Renal cortex interstitium (tissue), 11 donors: ENCODE measurements around the gene RAB35. TPM values are rescaled to one million over a fixed set of nuclear protein-coding genes. Genes with fewer than 3 reads are reported as not detected.

ENCODE experiments used
- DNase-seq, 11 donors: peaks; one replicate each; pipeline ENCODE4 v3.0.0-alpha.2; 2013; ENCODE audit warnings: low read depth in 9 of 11, low spot score in 4 of 11; ENCODE audit errors: extremely low read depth in 1 of 11
- polyA plus RNA-seq, 3 donors: library from polyadenylated mRNA; unstranded; fragments of 120-200 nt; gene quantifications; one replicate each; pipeline ENCODE4 v1.2.1, GENCODE V29; 2013; ENCODE audit not compliant: insufficient read length in 3 of 3

The RAB35 gene
- polyA plus RNA-seq, 3 donors, result 34.9 to 43.1 (median 36.9) TPM

- no peak for DNase-seq
Observed at GRCh38 chr12:120072472-120073249, 43.9 kb downstream of the RAB35 start.

DNA sequence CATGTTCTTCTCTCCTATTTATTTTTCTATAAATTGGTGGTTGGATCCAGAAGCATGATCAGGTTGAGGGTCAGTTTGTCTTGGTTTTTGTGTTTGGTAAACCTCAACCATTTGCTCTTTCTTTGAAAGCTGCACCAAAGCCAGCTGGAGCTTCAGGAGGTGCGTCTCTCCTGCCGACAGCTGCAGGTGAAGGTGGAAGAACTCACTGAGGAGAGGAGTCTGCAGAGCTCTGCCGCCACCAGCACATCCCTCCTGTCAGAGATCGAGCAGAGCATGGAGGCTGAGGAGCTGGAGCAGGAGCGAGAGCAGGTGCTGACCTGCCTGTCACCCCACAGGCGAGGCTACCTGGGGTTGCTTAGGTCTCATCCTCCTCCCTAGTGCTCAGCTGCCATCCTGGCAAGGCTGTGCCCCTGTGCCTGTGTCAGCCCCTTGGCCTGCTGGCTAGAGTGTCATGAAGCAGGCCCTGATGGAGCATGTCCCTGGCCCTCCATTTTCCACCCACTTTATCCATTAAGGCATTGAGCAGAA, 45.0 kb downstream of the RAB35 start:
- no peak for DNase-seq

- DNase-seq, result no peak
Observed at GRCh38 chr12:120069278-120069677, 47.3 kb downstream of the RAB35 start.

DNA sequence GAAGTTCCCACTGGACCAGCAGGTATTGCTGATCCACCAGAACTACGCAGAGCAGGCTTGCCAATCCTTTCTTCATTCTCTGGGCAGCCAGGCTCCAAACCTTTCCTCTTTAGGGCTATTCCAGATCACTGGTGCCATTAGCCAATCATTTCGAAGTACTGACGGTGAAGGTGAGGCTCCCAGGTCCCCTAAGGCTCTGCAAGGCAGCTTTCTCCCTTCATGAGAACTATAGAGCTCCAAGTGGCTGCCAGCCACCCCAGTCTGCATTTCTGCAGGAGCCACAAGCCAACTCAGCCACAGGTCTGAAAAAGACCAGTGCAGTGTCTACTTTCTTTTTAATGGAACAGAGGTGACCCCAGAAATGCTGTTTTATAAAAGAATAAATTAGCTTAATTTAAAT, 48.7 kb downstream of the RAB35 start:
- no peak for DNase-seq

GRCh38 chr12:120067084-120067869, 49.3 kb downstream of the RAB35 start:
- no peak for DNase-seq

DNA sequence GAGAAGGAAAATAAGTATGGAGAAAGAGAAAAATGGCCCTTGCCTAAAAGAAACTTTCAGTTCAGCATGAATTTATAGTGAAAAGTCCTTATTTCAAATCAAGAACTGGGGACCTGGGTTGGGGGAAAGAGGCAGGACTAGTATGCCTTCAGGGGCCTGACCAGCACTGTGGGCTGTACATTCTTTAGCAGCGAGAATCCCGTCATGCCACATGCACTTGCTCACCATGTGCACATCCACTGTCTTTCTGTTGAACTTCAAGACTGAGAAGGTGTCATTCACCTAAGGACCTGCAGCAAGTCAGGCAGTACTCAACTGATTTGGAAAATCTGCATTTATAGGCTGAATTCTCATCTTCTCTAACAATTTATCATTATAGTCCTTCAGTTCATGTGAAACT, 50.2 kb downstream of the RAB35 start:
- DNase-seq, result no peak

DNA sequence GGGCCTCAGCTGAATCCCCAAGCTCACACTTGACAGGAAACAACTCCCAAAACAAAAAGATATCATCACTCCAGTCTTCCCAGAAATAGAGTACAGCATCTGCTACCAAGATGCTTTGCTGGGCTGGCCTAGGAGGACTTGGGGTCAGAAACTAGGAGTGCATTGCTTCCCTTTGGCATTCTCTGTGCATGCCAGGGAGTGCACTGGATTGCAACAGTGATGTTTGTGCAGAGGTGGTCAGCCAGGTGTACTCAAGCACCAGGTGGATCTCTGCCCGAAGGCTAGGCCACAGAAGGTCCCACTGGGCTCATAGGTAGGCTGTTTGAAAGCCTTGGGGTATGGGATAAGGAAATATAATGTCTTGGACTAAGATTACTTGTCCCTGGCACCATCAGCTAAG, 51.1 kb downstream of the RAB35 start:
- no peak for DNase-seq

DNA sequence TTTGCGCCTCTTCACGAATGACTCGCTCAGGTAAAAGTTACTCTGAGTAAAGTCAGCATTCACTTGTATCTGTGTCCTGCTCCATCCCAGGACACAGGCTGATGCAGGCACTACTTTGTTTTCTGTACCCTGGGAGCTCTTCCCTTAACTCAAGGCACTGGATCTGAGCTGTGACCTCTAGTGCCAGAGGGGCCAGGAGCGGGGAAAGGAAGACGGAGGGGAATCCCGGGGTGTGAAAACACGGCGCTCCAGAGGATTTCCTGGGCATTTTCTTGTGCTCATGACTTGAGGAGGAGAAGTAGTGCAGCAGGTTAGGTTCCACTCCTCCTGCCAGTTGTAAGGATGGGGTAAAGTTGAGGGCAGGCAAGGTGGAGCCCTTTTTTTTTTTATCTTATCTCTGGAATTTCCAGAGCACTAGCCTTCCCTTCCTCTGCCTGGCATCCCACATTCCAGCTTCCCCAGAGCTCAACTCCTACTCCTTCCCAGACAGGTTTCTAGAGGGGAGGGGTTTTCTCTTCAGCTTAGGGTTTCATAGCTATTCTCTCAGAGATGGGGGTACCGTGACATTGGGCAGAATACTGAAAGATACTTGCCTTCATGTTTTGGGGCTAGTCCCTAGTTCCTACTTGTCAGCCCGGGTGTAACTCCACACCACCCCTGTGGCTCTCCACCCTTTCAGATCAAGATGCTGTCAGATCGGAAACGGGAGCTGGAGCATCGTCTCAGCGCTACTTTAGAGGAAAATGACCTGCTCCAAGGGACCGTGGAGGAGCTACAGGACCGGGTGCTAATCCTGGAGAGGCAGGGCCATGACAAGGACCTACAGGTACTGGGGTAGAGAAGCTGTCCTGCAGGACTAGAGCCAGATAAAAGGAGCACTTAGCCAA, 52.3 kb downstream of the RAB35 start:
- no peak for DNase-seq

- DNase-seq, result no peak
Observed at GRCh38 chr12:120062976-120063579, 53.5 kb downstream of the RAB35 start.

- DNase-seq, result no peak
Observed at GRCh38 chr12:120061575-120062214, 54.9 kb downstream of the RAB35 start.

DNA sequence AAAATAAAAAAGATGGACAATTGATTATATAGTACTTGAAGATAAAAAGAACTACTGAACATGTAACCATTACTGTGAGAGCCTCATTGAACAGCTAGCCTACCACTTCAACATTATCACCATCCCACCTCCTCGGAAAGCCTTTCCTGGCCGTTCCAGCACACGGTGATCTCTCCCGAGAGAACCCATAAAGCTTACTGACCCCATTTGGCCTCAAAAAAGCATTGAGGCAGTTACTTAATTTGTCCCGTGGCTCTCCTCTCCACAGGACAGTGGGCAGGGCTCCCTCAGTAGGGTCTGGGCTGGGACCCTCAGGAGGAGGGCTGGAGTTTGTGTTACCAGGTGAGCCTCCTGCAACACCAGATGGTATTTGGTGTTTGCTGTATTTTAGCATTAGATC, 55.8 kb downstream of the RAB35 start:
- DNase-seq, result peak in 1 of 11 donors; percentile 19

DNA sequence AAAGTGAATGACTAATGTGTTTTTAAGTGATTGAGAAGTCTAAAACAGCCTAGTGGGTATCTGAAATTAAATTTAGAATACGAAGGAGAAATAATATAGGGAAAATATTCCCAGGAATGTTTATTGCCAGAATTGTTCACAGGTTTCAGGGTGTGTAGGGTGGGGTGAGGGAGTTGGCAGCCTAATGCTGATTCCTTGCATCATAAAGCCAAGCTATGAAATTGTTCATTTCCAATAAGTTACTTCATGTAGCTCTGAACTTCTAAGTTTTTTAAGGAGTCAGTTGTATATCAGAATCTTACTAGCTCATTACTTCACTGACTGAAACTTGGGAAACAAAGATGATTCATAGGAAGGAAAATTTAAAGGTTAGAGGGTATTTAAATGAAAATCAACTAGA, 56.4 kb downstream of the RAB35 start:
- no peak for DNase-seq

GRCh38 chr12:120056739-120057138, 59.8 kb downstream of the RAB35 start:
- DNase-seq, result no peak

GRCh38 chr12:120055231-120056000, 61.1 kb downstream of the RAB35 start:
- DNase-seq, result no peak

- no peak for DNase-seq
Observed at GRCh38 chr12:120054293-120054692, 62.3 kb downstream of the RAB35 start.

GRCh38 chr12:120051535-120051934, 65.0 kb downstream of the RAB35 start:
- no peak for DNase-seq

- DNase-seq, result no peak
Observed at GRCh38 chr12:120049426-120049825, 67.1 kb downstream of the RAB35 start.

- DNase-seq, result no peak
Observed at GRCh38 chr12:120048263-120048662, 68.3 kb downstream of the RAB35 start.
